Dedifferentiated amniotic fluid mesenchymal stem cell (primary cell): ENCODE data around the gene PRAME.
"Not testable (repeated sequence)": the region's sequence is repeated elsewhere in the genome, so short reads cannot be mapped to it uniquely, and the experiment has no call there.

Experiments used
- DNase-seq: peaks from one replicate; pipeline ENCODE4 v3.0.0-alpha.2; 2016; ENCODE audit errors: extremely low spot score

The PRAME gene, protein sequence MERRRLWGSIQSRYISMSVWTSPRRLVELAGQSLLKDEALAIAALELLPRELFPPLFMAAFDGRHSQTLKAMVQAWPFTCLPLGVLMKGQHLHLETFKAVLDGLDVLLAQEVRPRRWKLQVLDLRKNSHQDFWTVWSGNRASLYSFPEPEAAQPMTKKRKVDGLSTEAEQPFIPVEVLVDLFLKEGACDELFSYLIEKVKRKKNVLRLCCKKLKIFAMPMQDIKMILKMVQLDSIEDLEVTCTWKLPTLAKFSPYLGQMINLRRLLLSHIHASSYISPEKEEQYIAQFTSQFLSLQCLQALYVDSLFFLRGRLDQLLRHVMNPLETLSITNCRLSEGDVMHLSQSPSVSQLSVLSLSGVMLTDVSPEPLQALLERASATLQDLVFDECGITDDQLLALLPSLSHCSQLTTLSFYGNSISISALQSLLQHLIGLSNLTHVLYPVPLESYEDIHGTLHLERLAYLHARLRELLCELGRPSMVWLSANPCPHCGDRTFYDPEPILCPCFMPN

DNA sequence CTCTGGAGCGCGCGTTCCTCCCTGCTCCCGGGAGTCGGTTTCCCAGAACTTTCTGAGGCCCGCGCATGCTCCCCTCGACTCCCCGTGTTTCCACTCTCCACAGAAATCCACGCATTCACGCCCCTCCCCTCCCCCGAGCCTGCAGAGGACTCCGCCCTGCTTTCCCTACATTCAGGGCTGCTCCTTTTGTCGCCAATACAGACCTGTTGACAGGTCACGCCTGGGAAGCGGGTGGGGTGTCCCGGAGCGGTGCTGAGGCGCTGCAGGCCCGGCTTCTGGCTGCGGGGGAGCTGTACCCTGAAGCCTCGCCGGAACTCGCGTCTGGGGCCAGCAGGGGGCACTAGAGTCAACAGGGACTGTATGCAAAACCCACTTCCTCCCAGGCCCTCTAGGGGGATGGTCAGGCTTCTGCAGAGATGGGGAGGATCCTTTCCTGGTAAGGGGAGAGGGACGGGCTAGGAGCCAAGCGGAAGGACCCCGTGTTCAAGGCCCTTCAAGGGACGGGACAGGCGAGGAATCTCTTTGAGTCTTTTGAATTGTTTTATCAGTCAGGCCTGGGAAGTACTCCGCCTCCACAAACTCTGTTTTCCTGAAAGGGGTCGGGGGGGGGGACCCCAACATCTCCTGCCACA lies at the start of gene PRAME:
Gene PRAME, minus strand, starts transcription at position 294 of the 632 bp plus-strand sequence. CDS start 2,433 bp downstream, outside the sequence.
- DNase-seq, result no peak

DNA sequence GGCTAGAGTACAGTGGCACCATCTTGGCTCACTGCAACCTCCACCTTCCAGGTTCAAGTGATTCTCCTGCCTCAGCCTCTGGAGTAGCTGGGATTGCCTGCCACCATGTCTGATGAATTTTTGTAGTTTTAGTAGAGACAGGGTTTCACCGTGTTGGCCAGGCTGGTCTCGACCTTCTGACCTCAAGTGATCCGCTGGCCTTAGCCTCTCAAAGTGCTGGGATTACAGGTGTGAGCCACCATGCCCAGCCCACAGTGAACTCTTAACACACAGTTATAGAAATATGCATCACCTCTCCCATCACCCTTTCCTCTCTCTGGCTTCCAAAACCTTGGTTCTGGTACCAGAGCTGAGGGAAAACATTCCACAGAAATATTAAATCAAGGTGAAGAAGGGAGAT lies 49.0 kb upstream of the PRAME start:
- not testable (repeated sequence) for DNase-seq

GRCh38 chr22:22605074-22605404 lies 46.0 kb upstream of the PRAME start:
- DNase-seq, result no peak

- no peak for DNase-seq
These were observed 45.4 kb upstream of the PRAME start for GRCh38 chr22:22604326-22605073.

DNA sequence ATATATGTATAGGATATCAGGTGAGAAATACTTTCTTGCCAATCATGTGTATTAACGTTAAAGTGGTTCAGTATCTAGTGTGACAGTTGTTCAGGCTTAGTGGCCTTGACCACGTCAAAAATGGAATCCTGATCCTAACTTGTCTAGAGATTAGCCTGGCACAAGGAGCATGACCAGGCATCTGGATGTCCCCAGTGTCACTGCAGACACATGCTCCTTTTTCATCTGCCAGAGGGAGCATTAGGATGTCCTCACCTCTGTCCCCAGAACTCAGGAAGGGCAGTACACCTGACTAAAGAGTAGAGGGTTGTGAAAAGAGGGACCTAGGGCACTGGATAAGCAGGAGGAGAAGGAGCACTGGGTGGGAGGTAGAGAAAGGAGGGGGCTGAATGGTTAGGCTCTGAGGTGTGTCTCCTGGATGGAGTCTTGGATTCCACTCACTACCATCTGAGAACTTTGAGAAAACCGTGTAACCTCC lies 44.4 kb upstream of the PRAME start:
- no peak for DNase-seq

GRCh38 chr22:22600531-22601261 lies 41.6 kb upstream of the PRAME start:
- DNase-seq, result no peak

DNA sequence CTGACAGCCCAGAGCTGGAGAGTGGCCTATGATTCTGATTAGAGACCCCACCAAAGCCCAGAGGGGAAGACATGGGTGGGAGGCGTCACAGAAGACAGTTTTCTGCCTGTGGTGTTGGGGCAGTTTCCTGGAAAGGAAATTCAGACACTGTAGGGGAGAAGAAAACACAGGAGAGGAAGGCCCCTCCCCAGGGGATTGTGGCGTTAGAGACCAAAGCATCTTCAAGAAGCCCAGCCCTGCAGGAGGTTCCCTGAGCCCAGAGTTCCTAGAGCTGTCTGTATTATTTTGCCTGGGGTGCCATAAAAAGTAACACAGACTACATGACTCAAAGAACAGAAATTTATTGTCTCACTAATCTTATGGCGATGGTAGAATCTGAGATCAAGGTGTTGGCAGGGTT lies 40.2 kb upstream of the PRAME start:
- no peak for DNase-seq

DNA sequence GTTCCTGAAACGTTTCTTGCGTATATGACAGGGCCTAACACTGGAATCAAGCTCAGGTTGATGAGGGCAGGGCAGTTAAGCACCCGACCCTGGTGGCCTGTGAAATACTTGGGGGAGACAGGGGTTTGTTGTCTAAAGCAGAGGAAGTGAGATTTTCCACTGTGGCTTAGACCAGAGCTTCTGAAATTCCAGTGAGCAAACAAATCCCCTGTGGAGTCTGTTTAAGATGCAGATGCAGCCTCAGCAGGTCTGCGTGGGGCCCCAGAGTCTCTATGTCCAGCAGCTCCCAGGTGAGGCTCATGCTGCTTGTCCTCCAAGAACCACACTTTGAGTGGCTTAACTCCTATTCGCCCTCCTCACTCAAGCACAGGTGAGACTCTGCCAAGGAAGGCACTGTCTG lies 39.1 kb upstream of the PRAME start:
- DNase-seq, result no peak

DNA sequence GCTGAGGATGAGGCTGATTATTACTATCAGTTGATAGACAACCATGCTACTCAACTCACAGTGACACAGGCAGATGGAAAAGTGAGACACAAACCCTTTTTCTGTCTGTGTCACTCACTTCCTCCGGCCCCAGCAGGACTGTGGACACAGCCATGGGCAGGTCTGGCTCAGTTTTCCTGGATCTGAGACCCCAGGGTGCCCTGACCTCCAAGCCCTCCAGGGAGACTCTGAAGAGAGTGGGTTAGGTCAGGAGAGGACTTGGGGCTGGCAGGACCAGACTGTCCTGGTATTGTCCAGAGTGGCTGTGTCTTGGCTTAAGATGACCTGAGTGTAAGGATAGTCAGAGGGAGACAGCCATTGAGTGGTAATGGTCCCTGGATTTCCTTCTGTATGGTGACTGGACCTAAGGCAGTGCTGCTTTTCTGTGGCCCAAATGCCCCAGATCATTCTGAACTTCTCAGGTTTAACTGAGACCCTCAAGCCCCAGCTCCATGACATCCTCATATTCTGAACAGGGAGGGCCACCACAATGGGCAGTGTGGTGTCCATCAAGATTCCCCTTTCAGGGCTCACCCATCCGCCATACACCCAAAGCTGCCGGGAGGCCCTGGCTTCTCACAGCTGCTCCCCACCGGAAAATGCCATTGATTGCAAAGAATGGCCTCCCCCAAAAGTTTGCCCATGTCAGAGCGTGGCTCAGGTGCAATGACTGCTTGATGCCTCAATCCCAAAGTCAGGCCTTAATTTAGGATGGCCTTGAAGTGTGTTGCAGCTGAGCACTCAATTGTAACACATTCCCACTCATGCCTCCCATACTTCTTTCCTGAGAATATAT lies 36.2 kb upstream of the PRAME start:
- no peak for DNase-seq

GRCh38 chr22:22593964-22594656 lies 35.0 kb upstream of the PRAME start:
- DNase-seq, result no peak

- DNase-seq, result no peak
These were observed 34.2 kb upstream of the PRAME start for GRCh38 chr22:22593250-22593649.

DNA sequence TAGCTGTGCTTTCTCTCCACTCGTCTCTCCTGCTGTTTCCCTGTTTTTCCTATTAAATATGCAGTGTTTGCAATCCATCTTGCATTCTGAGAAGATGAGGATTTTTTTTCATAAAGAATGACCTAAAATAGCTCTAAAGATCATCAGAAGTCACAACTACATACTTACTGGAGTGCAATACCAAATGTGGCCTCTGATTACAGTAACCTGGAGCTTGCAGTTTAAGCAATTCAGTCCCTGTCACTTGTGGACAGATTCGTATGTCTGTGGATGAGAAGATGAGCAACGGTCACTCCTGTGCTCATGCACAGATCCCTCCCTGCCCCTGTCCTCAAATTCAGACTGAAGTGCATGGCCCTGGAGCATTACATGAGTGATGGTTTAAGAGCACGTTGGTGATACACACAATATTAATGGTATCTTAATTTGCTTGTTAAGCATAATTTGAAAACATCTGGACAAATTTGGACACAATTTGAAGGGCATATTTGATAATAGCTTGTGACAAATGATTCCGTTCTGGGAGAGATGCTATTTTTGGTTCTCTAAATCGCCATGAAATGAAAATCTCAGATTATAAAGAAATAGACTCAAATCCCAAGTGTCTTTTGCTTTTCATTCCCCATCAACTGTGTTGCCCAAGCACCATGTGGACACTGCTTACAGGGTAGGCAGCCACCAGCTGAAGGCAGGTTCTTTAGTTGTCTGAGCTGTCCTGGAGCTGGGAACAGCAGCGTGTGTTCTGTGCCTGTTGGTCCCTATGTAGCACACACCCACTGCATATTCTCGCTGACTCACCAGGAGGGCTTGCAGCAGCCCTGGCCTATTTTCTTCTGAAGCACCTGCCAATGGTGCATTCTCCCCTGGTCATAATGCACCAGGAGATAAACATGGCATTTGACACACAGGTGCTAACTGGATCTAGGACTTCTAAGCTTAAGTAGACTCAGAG lies 32.6 kb upstream of the PRAME start:
- no peak for DNase-seq

DNA sequence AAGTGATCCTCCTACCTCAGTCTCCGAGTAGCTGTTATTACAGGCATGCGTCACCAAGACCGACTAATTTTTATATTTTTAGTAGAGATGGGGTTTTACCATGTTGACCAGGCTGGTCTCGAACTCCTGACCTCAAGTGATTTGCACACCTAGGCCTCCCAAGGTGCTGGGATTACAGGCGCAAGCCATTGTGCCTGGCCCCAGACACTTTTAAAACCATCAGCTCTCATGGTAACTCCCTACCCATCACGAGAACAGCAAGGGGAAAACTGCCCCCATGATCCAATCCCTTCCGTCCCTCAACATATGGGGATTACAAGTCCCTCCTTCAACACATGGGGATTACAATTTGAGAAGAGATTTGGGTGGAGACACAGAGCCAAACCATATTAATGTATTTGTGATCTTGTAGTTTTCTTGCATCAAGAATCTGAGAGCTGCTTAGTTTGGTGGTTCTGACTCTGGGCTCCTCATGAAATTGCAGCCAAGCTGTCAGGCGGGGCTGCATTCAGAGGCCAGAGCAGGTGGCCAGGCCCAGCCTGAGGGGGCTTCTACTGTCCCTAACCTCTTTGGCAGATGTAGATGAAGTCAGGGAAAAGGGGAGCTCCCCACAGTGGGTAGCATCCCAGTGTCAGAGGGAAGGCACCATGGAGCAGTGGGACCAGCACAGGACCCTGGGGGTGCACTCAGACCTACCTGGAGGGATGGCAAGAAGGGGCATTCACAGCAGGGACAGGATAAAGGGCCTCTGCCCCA lies 31.2 kb upstream of the PRAME start:
- DNase-seq, result no peak

GRCh38 chr22:22588485-22589164 lies 29.6 kb upstream of the PRAME start:
- no peak for DNase-seq

DNA sequence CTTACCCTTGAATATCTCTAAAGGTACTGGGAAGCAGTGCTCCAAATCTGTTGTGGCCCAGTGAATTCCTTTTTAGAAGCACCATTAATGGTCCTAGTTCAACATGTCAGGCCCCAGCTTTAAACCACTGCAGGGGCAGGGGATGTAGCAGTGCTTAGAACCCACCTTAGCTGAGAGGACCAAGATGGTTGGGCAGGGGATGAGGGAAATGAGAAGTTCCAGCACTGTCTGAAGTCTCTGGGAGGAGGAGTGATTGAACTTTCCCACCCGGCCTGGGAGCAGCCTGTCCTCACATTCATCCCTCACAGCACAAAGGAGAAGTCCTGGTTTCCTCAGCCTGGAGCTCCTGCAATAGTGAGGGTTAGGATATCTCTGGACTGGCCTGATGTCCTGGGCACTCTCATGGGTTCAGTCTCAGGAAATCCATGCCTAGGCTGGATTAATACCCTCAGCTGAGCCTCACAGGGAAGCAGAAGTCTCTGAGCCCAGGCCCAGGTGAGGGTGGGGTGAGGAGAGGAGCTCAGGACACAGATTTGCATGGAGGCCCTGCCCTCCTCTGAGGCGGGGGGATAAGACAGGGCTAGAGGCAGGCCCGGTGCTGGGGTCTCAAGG lies 28.6 kb upstream of the PRAME start:
- no peak for DNase-seq

DNA sequence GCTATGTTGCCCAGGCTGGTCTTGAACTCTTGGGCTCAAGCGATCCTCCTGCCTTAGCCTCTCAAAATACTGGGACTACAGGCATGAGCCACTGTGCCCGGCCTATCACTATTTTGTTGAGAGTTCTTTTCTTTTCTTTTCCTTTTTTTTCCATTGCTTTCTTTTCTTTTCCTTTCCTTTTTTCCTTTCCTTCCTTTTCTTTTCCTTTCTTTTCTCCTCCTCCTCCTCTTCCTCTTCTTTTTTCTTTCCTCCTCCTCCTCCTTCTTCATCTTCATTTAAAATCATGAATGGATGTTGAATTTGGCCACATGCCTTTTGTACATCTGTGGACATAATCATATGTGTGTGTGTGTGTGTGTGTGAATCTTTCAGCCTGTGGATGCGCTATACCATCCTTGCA lies 25.7 kb upstream of the PRAME start:
- no peak for DNase-seq

DNA sequence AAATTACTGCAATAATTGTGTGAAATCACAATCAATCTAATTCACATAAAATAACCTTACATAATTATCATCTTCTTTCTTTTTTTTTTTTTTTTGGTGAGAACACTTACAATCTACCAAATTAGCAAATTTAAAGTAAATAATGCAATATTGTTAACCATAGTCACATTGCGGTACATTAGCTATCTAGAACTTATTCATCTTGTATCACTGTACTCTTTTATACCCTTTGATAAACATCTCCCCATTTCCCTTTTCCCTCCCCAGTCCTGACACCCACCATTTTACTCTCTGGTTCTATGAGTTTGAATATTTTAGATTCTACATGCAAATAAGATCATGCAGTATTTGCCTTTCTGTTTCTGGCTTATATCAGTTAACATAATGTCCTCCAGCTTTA lies 24.0 kb upstream of the PRAME start:
- no peak for DNase-seq
